A673 (cell line): Measurements from ENCODE around the gene GRHPR.

Experiments
- EZH2 ChIP-seq: fragments of 200-600 bp; sonication (generic); IDR thresholded peaks from 2 replicates; pipeline ENCODE4 v1.6.1; 2017; ENCODE audit warnings: borderline replicate concordance, low read depth, mild to moderate bottlenecking, mixed read lengths, antibody characterized with exemption, low read length; ENCODE audit not compliant: poor library complexity, severe bottlenecking
- TF ChIP-seq, protein P1 (sequence below): fragments of 300-800, 200-600 bp; sonication (generic); conservative IDR thresholded peaks from 2 replicates; pipeline ENCODE4 v1.5.1; 2017; ENCODE audit warnings: low read depth, mild to moderate bottlenecking, antibody characterized with exemption, low read length, moderate library complexity, mixed read lengths

DNA sequence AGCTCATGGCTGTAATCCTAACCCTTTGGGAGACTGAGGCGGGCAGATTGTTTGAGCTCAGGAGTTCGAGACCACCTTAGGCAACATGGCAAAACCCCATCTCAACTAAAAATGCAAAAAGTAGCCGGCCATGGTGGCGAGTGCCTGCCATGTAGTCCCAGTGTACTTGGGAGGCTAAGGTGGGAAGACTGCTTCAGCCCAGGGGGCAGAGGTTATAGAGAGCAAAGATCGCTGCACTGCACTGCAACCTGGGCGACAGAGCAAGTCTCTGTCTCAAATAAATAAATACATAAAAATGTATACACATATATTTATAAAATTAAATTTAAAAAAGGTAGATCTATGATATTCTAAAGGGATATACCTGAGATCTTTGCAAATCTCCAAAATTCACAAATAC lies 23.3 kb downstream of the GRHPR start:
- TF ChIP-seq, protein P1, sequence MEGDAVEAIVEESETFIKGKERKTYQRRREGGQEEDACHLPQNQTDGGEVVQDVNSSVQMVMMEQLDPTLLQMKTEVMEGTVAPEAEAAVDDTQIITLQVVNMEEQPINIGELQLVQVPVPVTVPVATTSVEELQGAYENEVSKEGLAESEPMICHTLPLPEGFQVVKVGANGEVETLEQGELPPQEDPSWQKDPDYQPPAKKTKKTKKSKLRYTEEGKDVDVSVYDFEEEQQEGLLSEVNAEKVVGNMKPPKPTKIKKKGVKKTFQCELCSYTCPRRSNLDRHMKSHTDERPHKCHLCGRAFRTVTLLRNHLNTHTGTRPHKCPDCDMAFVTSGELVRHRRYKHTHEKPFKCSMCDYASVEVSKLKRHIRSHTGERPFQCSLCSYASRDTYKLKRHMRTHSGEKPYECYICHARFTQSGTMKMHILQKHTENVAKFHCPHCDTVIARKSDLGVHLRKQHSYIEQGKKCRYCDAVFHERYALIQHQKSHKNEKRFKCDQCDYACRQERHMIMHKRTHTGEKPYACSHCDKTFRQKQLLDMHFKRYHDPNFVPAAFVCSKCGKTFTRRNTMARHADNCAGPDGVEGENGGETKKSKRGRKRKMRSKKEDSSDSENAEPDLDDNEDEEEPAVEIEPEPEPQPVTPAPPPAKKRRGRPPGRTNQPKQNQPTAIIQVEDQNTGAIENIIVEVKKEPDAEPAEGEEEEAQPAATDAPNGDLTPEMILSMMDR, result no peak
- TF ChIP-seq EZH2, result no peak
